Neural progenitor cell (in vitro differentiated cells): ENCODE results near the gene NUP210. TPM values are rescaled to one million over a fixed set of nuclear protein-coding genes. Genes with fewer than 3 reads are reported as not detected.

Source experiments
- DNase-seq: peaks from one replicate; pipeline ENCODE4 v3.0.0-alpha.2; 2016; ENCODE audit warnings: low spot score
- H2AFZ ChIP-seq: fragments of 200-600 bp; sonication (generic); replicated peaks from 2 replicates; pipeline ENCODE4 v1.6.1; 2016; ENCODE audit warnings: antibody characterized with exemption
- H3F3A ChIP-seq: fragments of 200-600 bp; sonication (generic); 2 replicates; pipeline ENCODE4 v1.6.1; 2016; ENCODE audit warnings: antibody characterized with exemption, low read depth
- H3K27ac ChIP-seq: fragments of 200-600 bp; sonication (generic); 2 replicates; pipeline ENCODE4 v1.5.1; 2016; ENCODE audit warnings: mild to moderate bottlenecking
- H3K27me3 ChIP-seq: fragments of 200-600 bp; sonication (generic); 2 replicates; pipeline ENCODE4 v1.6.1; 2016; ENCODE audit warnings: mild to moderate bottlenecking, moderate library complexity
- H3K36me3 ChIP-seq: fragments of 200-600 bp; sonication (generic); 2 replicates; pipeline ENCODE4 v1.5.1; 2016
- H3K4me1 ChIP-seq: fragments of 200-600 bp; sonication (generic); 2 replicates; pipeline ENCODE4 v1.6.1; 2016; ENCODE audit warnings: mixed run types
- H3K4me2 ChIP-seq: fragments of 200-600 bp; sonication (generic); 2 replicates; pipeline ENCODE4 v1.6.1; 2016
- H3K4me3 ChIP-seq: fragments of 200-600 bp; sonication (generic); 2 replicates; pipeline ENCODE4 v1.5.1; 2016
- H3K79me2 ChIP-seq: fragments of 200-600 bp; sonication (generic); 2 replicates; pipeline ENCODE4 v1.6.1; 2016; ENCODE audit warnings: low read depth
- H3K9ac ChIP-seq: fragments of 200-600 bp; sonication (generic); 2 replicates; pipeline ENCODE4 v1.6.1; 2016
- H3K9me3 ChIP-seq: fragments of 200-600 bp; sonication (generic); 2 replicates; pipeline ENCODE4 v1.5.1; 2016; ENCODE audit warnings: low read depth
- H4K20me1 ChIP-seq: fragments of 200-600 bp; sonication (generic); 2 replicates; pipeline ENCODE4 v1.6.1; 2016; ENCODE audit warnings: low read depth
- H3K27ac Mint-ChIP-seq: 3 replicates; pipeline ENCODE4 v1.8.0; 2021; ENCODE audit warnings: mixed read lengths
- H3K27me3 Mint-ChIP-seq: 2 replicates; pipeline ENCODE4 v1.8.0; 2022; ENCODE audit warnings: low read depth, mild to moderate bottlenecking, inconsistent platforms, moderate library complexity, mixed read lengths; ENCODE audit not compliant: insufficient read depth
- H3K36me3 Mint-ChIP-seq: 3 replicates; pipeline ENCODE4 v1.8.0; 2021; ENCODE audit warnings: mixed read lengths
- H3K4me1 Mint-ChIP-seq: 3 replicates; pipeline ENCODE4 v1.8.0; 2021; ENCODE audit warnings: mixed read lengths
- H3K4me3 Mint-ChIP-seq: 3 replicates; pipeline ENCODE4 v1.8.0; 2021; ENCODE audit warnings: mild to moderate bottlenecking, moderate library complexity, mixed read lengths
- H3K9me3 Mint-ChIP-seq: 3 replicates; pipeline ENCODE4 v1.8.0; 2020; ENCODE audit warnings: mixed read lengths
- EZH2 ChIP-seq: fragments of 200-600 bp; sonication (generic); IDR thresholded peaks from 2 replicates; pipeline ENCODE4 v1.6.1; 2017; ENCODE audit warnings: antibody characterized with exemption, mild to moderate bottlenecking, moderate library complexity
- EZH2phosphoT487 ChIP-seq: fragments of 200-600 bp; sonication (generic); IDR thresholded peaks from 2 replicates; pipeline ENCODE4 v1.6.1; 2017; ENCODE audit warnings: antibody characterized with exemption
- total RNA-seq: library from RNA; depleted of rRNA; stranded (reverse); fragments of >200 nt; gene quantifications from 2 replicates; pipeline ENCODE4 v1.2.3, GENCODE V29; 2015; ENCODE audit warnings: low replicate concordance
- TF ChIP-seq, protein P1 (sequence below): fragments of 200-600 bp; sonication (generic); IDR thresholded peaks from 2 replicates; pipeline ENCODE4 v1.5.1; 2017; ENCODE audit warnings: antibody characterized with exemption, mild to moderate bottlenecking

The NUP210 gene
- total RNA-seq, 1 donor from 2014 or later: 37.1 TPM

DNA sequence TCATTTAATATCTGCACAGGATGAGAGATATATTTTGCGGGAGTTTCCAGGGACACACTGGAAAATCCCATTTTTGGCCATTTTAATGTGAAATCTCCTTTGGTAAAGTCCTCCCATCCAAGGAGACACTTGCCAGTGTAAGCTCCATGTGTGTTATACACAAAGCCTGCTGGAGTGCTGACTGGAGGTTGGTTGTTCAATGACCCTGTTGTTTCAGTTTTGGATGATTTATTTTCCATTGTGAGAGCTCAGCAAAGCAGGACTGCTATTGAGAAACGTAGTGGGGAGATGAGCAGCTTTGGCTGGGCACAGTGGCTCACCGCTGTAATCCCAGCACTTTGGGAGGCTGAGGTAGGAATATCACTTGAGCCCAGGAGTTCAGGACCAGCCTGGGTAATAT, 127.7 kb downstream of the NUP210 start:
- Mint-ChIP-seq H3K27me3 (no peaks in the 10 kb centered on the region), H3K4me1 (peaks cover 14% of the 10 kb centered on the region), H3K4me3 (no peak overlapping the region), H3K36me3 (no peaks in the 10 kb centered on the region), H3K27ac (no peak overlapping the region), H3K9me3 (peaks cover 3% of the 10 kb centered on the region)
- H3K9ac ChIP-seq: no peak overlapping the region
- H3K36me3 ChIP-seq: no peaks in the 10 kb centered on the region
- no peak overlapping the region for H3K27ac ChIP-seq
- H4K20me1 ChIP-seq: no peaks in the 10 kb centered on the region
- H3K9me3 ChIP-seq: no peaks in the 10 kb centered on the region
- H3F3A ChIP-seq: no peaks in the 10 kb centered on the region
- no peak for TF ChIP-seq EZH2
- TF ChIP-seq, protein P1, sequence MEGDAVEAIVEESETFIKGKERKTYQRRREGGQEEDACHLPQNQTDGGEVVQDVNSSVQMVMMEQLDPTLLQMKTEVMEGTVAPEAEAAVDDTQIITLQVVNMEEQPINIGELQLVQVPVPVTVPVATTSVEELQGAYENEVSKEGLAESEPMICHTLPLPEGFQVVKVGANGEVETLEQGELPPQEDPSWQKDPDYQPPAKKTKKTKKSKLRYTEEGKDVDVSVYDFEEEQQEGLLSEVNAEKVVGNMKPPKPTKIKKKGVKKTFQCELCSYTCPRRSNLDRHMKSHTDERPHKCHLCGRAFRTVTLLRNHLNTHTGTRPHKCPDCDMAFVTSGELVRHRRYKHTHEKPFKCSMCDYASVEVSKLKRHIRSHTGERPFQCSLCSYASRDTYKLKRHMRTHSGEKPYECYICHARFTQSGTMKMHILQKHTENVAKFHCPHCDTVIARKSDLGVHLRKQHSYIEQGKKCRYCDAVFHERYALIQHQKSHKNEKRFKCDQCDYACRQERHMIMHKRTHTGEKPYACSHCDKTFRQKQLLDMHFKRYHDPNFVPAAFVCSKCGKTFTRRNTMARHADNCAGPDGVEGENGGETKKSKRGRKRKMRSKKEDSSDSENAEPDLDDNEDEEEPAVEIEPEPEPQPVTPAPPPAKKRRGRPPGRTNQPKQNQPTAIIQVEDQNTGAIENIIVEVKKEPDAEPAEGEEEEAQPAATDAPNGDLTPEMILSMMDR: no peak
- no peak for TF ChIP-seq EZH2phosphoT487
- no peak for DNase-seq
- no peaks in the 10 kb centered on the region for H3K79me2 ChIP-seq
- no peak overlapping the region for H3K4me3 ChIP-seq
- H3K4me1 ChIP-seq: peaks cover 9% of the 10 kb centered on the region
- no peak overlapping the region for H3K4me2 ChIP-seq
- H2AFZ ChIP-seq: no peak overlapping the region
- no peaks in the 10 kb centered on the region for H3K27me3 ChIP-seq

GRCh38 chr3:13290941-13291340, 129.2 kb downstream of the NUP210 start:
- H3K4me3 ChIP-seq: no peak overlapping the region
- TF ChIP-seq EZH2: no peak
- Mint-ChIP-seq H3K27me3 (no peaks in the 10 kb centered on the region), H3K36me3 (no peaks in the 10 kb centered on the region), H3K9me3 (peaks cover 14% of the 10 kb centered on the region), H3K4me1 (peaks cover 2% of the 10 kb centered on the region), H3K27ac (no peak overlapping the region), H3K4me3 (no peak overlapping the region)
- H3K27ac ChIP-seq: no peak overlapping the region
- H2AFZ ChIP-seq: no peak overlapping the region
- no peak overlapping the region for H3K9ac ChIP-seq
- no peaks in the 10 kb centered on the region for H3F3A ChIP-seq
- H3K4me1 ChIP-seq: no peaks in the 10 kb centered on the region
- H3K79me2 ChIP-seq: no peaks in the 10 kb centered on the region
- no peaks in the 10 kb centered on the region for H4K20me1 ChIP-seq
- no peaks in the 10 kb centered on the region for H3K27me3 ChIP-seq
- H3K36me3 ChIP-seq: no peaks in the 10 kb centered on the region
- no peak overlapping the region for H3K4me2 ChIP-seq
- no peaks in the 10 kb centered on the region for H3K9me3 ChIP-seq
- no peak for DNase-seq

DNA sequence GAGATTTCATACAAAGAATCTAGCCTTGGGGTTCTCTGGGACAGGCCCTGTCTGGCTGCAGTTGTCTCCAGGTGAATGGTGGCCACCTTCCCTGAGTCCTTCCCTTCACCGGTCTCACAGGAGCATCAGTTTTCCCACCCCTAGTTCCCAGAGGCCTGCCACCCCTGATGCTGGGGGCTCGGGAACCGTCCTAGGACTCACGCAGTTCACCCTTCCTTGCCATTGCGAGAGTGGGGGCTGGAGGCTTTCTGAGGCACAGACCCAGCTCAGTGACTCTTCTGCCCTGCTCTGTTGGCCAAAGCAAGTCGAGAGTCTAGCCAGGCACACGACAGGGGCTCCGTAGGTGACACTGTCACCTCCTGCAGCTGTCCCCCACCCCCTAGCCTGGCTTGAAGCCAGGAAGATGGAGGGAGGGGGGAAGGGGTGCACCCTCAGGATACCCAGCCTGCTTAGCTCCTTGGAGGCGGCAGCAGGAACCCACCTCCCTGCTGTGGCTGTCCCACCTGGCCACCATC, 130.3 kb downstream of the NUP210 start:
- no peaks in the 10 kb centered on the region for H3F3A ChIP-seq
- Mint-ChIP-seq H3K4me1 (peaks cover 2% of the 10 kb centered on the region), H3K27me3 (peaks cover under 1% of the 10 kb centered on the region), H3K36me3 (no peaks in the 10 kb centered on the region), H3K4me3 (no peak overlapping the region), H3K9me3 (peaks cover 14% of the 10 kb centered on the region), H3K27ac (no peak overlapping the region)
- H3K27me3 ChIP-seq: peaks cover under 1% of the 10 kb centered on the region
- no peaks in the 10 kb centered on the region for H3K79me2 ChIP-seq
- no peaks in the 10 kb centered on the region for H3K36me3 ChIP-seq
- H2AFZ ChIP-seq: no peak overlapping the region
- H3K4me3 ChIP-seq: no peak overlapping the region
- H4K20me1 ChIP-seq: no peaks in the 10 kb centered on the region
- H3K4me1 ChIP-seq: no peaks in the 10 kb centered on the region
- H3K9ac ChIP-seq: no peak overlapping the region
- H3K4me2 ChIP-seq: no peak overlapping the region
- no peak for DNase-seq
- TF ChIP-seq, protein P1: no peak
- TF ChIP-seq EZH2 (no peak), EZH2phosphoT487 (no peak)
- H3K27ac ChIP-seq: no peak overlapping the region
- H3K9me3 ChIP-seq: no peaks in the 10 kb centered on the region

DNA sequence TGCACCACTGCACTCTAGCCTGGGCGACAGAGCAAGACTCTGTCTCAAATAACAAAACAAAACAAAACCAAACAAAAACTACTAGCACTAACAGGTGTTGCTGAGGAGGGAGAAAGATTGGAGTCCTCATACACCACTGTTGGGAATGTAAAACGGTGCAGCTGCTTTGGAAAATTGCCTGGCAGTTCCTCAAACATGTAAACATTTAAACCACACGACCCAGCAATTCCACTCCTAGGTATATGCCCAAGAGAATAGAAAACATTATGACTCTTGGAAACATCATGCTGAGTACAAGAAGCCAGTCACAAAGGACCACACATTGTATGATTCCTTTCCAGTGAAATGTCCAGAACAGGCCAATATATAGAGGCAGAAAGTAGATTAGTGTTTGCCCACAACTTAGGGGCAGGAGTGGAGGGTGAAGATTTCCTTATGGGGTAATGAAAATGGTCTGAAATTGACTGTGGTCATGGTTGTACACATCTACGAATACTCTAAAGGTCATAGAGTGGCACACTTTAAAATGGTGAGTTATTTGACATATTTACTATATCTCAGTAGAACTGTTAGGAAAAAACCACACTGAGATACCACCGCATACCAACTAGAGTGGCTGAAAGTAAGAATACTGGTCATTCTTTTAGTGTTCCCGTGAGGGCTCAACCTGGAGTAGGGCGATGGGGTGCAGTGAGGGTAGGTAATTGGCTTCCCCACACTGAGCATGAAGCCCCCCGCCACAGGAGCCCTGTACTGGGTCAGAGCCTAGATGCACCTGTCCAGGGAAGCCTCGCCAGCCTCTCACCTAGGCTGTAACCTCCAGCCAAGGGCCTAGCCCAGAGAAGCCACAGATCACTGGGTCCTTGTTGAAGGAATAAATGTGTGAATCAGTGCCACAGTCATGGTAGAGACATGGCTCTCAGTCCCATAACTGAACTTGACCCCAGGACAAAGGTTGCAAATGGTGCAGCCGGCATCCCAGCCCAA, 131.1 kb downstream of the NUP210 start:
- DNase-seq: no peak
- H3K4me1 ChIP-seq: no peaks in the 10 kb centered on the region
- TF ChIP-seq EZH2phosphoT487 (no peak), EZH2 (no peak)
- TF ChIP-seq, protein P1: no peak
- Mint-ChIP-seq H3K9me3 (peaks cover 19% of the 10 kb centered on the region), H3K4me3 (no peak overlapping the region), H3K27ac (no peak overlapping the region), H3K4me1 (peaks cover 2% of the 10 kb centered on the region), H3K27me3 (peaks cover 6% of the 10 kb centered on the region), H3K36me3 (no peaks in the 10 kb centered on the region)
- no peak overlapping the region for H3K9ac ChIP-seq
- no peak overlapping the region for H3K27ac ChIP-seq
- H4K20me1 ChIP-seq: no peaks in the 10 kb centered on the region
- H3K79me2 ChIP-seq: no peaks in the 10 kb centered on the region
- no peak overlapping the region for H2AFZ ChIP-seq
- no peak overlapping the region for H3K4me3 ChIP-seq
- no peaks in the 10 kb centered on the region for H3K36me3 ChIP-seq
- peaks cover 9% of the 10 kb centered on the region for H3K27me3 ChIP-seq
- no peaks in the 10 kb centered on the region for H3F3A ChIP-seq
- H3K9me3 ChIP-seq: peaks cover 3% of the 10 kb centered on the region
- H3K4me2 ChIP-seq: no peak overlapping the region
